HCT116 (cell line): ENCODE measurements around the gene CDK18. TPM values are rescaled to one million over a fixed set of nuclear protein-coding genes. Genes with fewer than 3 reads are reported as not detected.

Experiments
- ATAC-seq: fragments of 200-7000 bp; cut with Tn5 transposase; 2 replicates; pipeline ENCODE4 v1.9.1; 2020; ENCODE audit warnings: mild to moderate bottlenecking, moderate library complexity
- BruUV-seq: library from RNA; stranded (reverse); fragments of 400-500 nt; replicated peaks from 2 replicates; lab custom pipeline; 2021; lab: Mats Ljungman, UMichigan
- CTCF ChIA-PET: fragments of 300-600 bp; sonication (Branson Sonifier 250); formaldehyde crosslinking; loops from one replicate; lab custom pipeline; 2021; ENCODE audit warnings: antibody characterized with exemption; lab: Charles Lee
- POLR2A ChIA-PET: fragments of 300-600, 350-600 bp; sonication (Branson Sonifier 250); formaldehyde crosslinking; loops from one replicate; lab custom pipeline; 2021; ENCODE audit warnings: antibody characterized with exemption; lab: Charles Lee
- RAD21 ChIA-PET, 2 experiments: fragments of 300-600 bp; sonication (Branson Sonifier 250); formaldehyde crosslinking; loops; one replicate each; lab custom pipeline; 2023; ENCODE audit warnings: low total read pairs in 2 of 2; ENCODE audit not compliant: uncharacterized antibody in 2 of 2, unreplicated experiment in 2 of 2, low non-redundant PET in 1 of 2; lab: Charles Lee
- DNase-seq: peaks from one replicate; pipeline ENCODE4 v3.0.0-alpha.2; 2010; ENCODE audit warnings: low read depth, low spot score
- H2AFZ ChIP-seq: fragments of 200-600 bp; shearing (Covaris generic), sonication (generic); 2 replicates; pipeline ENCODE4 v1.6.1; 2017; ENCODE audit warnings: low read depth, mixed run types, mixed read lengths, antibody characterized with exemption, low read length; ENCODE audit not compliant: poor library complexity, severe bottlenecking
- H3K27ac ChIP-seq: 2 replicates; pipeline ENCODE4 v1.5.1; 2012; ENCODE audit warnings: low read depth, low read length
- H3K27me3 ChIP-seq: fragments of 200-600 bp; sonication (generic); 2 replicates; pipeline ENCODE4 v1.6.1; 2016; ENCODE audit warnings: mixed run types, low read length, mixed read lengths; ENCODE audit not compliant: insufficient read depth
- H3K36me3 ChIP-seq, 2 experiments: fragments of 200-500 bp in 1 of 2; fragments of 200-600 bp in 1 of 2; sonication (Bioruptor generic) in 1 of 2; sonication (generic) in 1 of 2; 2 replicates each; pipeline versions ENCODE4 v1.5.1 to v1.6.1; 2014 to 2016; ENCODE audit warnings: low read length in 2 of 2, inconsistent platforms in 1 of 2, mixed read lengths in 1 of 2, mixed run types in 1 of 2; ENCODE audit not compliant: insufficient read depth in 2 of 2, control insufficient read depth in 1 of 2
- H3K4me1 ChIP-seq, 2 experiments: fragments of 200-600 bp in 1 of 2; sonication (generic) in 1 of 2; 2 replicates each; pipeline versions ENCODE4 v1.5.1 to v1.6.1; 2012 to 2017; ENCODE audit warnings: low read length in 2 of 2, inconsistent platforms in 1 of 2, mild to moderate bottlenecking in 1 of 2, mixed read lengths in 1 of 2, mixed run types in 1 of 2, moderate library complexity in 1 of 2; ENCODE audit not compliant: insufficient read depth in 2 of 2, control insufficient read depth in 1 of 2
- H3K4me2 ChIP-seq: fragments of 200-600 bp; sonication (generic); 2 replicates; pipeline ENCODE4 v1.6.1; 2017; ENCODE audit warnings: mixed run types, low read length, mixed read lengths
- H3K4me3 ChIP-seq, 2 experiments: fragments of 200-600 bp in 1 of 2; sonication (generic) in 1 of 2; replicated peaks in 1 of 2; 2 replicates each; pipeline ENCODE4 v1.5.1; 2011 to 2016; ENCODE audit warnings: low read length in 2 of 2, control low read depth in 1 of 2, low read depth in 1 of 2, mild to moderate bottlenecking in 1 of 2, mixed read lengths in 1 of 2, mixed run types in 1 of 2
- H3K79me2 ChIP-seq: fragments of 200-600 bp; sonication (generic); 2 replicates; pipeline ENCODE4 v1.6.1; 2017; ENCODE audit warnings: mild to moderate bottlenecking, mixed run types, low read length, moderate library complexity, mixed read lengths; ENCODE audit not compliant: insufficient read depth
- H3K9ac ChIP-seq: fragments of 200-600 bp; sonication (generic); 2 replicates; pipeline ENCODE4 v1.6.1; 2016; ENCODE audit warnings: low read length, mixed read lengths
- H3K9me2 ChIP-seq: fragments of 200-600 bp; sonication (generic), shearing (Covaris generic); 2 replicates; pipeline ENCODE4 v1.6.1; 2017; ENCODE audit warnings: mixed run types, mild to moderate bottlenecking, moderate library complexity; ENCODE audit not compliant: insufficient read depth
- H3K9me3 ChIP-seq, 2 experiments: fragments of 200-500 bp in 1 of 2; fragments of 200-600 bp in 1 of 2; sonication (Bioruptor generic) in 1 of 2; sonication (generic) in 1 of 2; 2 replicates each; pipeline ENCODE4 v1.6.1; 2014 to 2017; ENCODE audit warnings: low read length in 2 of 2, mixed read lengths in 2 of 2, inconsistent platforms in 1 of 2, low read depth in 1 of 2, mild to moderate bottlenecking in 1 of 2, mixed run types in 1 of 2, moderate library complexity in 1 of 2; ENCODE audit not compliant: control insufficient read depth in 1 of 2, insufficient read depth in 1 of 2
- H4K20me1 ChIP-seq: fragments of 200-600 bp; sonication (generic), shearing (Covaris generic); 2 replicates; pipeline ENCODE4 v1.6.1; 2017; ENCODE audit warnings: mixed run types, mild to moderate bottlenecking, moderate library complexity; ENCODE audit not compliant: insufficient read depth
- EGR1 ChIP-seq: IDR thresholded peaks from 2 replicates; pipeline ENCODE4 v1.6.1; 2012; ENCODE audit warnings: low read depth
- EZH2 ChIP-seq: fragments of 200-600 bp; sonication (generic); IDR thresholded peaks from 2 replicates; pipeline ENCODE4 v1.6.1; 2017; ENCODE audit warnings: antibody characterized with exemption, mixed run types
- EZH2phosphoT487 ChIP-seq: fragments of 200-600 bp; IDR thresholded peaks from 2 replicates; pipeline ENCODE4 v1.6.1; 2018; ENCODE audit warnings: antibody characterized with exemption, borderline replicate concordance
- FOSL1 ChIP-seq: IDR thresholded peaks from 2 replicates; pipeline ENCODE4 v1.6.1; 2012; ENCODE audit warnings: low read depth
- JUND ChIP-seq: IDR thresholded peaks from 2 replicates; pipeline ENCODE4 v1.6.1; 2012
- POLR2AphosphoS5 ChIP-seq: IDR thresholded peaks from 2 replicates; pipeline ENCODE4 v1.6.1; 2011; ENCODE audit warnings: mild to moderate bottlenecking, low read depth, low read length, moderate library complexity
- RAD21 ChIP-seq: IDR thresholded peaks from 2 replicates; pipeline ENCODE4 v1.6.1; 2012; ENCODE audit warnings: low read depth, mild to moderate bottlenecking
- SIN3A ChIP-seq: IDR thresholded peaks from 2 replicates; pipeline ENCODE4 v1.6.1; 2012; ENCODE audit warnings: low read depth
- SP1 ChIP-seq: IDR thresholded peaks from 2 replicates; pipeline ENCODE4 v1.6.1; 2012; ENCODE audit warnings: low read depth
- SRF ChIP-seq: IDR thresholded peaks from 2 replicates; pipeline ENCODE4 v1.6.1; 2012; ENCODE audit warnings: low read depth
- TCF7L2 ChIP-seq: IDR thresholded peaks from 2 replicates; pipeline ENCODE4 v1.7.0; 2011; ENCODE audit warnings: borderline replicate concordance, inconsistent platforms; ENCODE audit not compliant: insufficient read depth, insufficient read length; ENCODE audit errors: extremely low read depth
- YY1 ChIP-seq: IDR thresholded peaks from 2 replicates; pipeline ENCODE4 v1.6.1; 2011; ENCODE audit warnings: low read length, low read depth, moderate library complexity, mild to moderate bottlenecking; ENCODE audit not compliant: insufficient replicate concordance; ENCODE audit errors: extremely low read depth
- ZFX ChIP-seq: fragments of 450-650 bp; IDR thresholded peaks from 2 replicates; pipeline ENCODE4 v1.6.1; 2017
- intact Hi-C: fragments of 100-400 bp; cut with micrococcal nuclease; formaldehyde crosslinking; loops from 2 replicates; pipeline ENCODE4 v1.10.0; 2022
- total RNA-seq: library from RNA; stranded (reverse); gene quantifications from one replicate; pipeline ENCODE4 v1.2.1, GENCODE V29; 2021; ENCODE audit not compliant: unreplicated experiment
- TF ChIP-seq, protein P1 (sequence below): IDR thresholded peaks from 2 replicates; pipeline ENCODE4 v1.6.1; 2012
- TF ChIP-seq, protein P2 (sequence below): IDR thresholded peaks from 2 replicates; pipeline ENCODE4 v1.6.1; 2012
- TF ChIP-seq, protein P3 (sequence below), 3 experiments: fragments of 200-600 bp in 1 of 3; sonication (generic) in 1 of 3; IDR thresholded peaks in 2 of 3; conservative IDR thresholded peaks in 1 of 3; 2 replicates each; pipeline ENCODE4 v1.5.1; 2012 to 2017; ENCODE audit warnings: low read depth in 2 of 3, low read length in 2 of 3, antibody characterized with exemption in 1 of 3, borderline replicate concordance in 1 of 3, control low read depth in 1 of 3, mild to moderate bottlenecking in 1 of 3, mixed read lengths in 1 of 3, mixed run types in 1 of 3, moderate library complexity in 1 of 3; ENCODE audit not compliant: insufficient read depth in 1 of 3

The CDK18 gene
- total RNA-seq, 1 experiment from 2014 or later: 32.0 TPM

DNA sequence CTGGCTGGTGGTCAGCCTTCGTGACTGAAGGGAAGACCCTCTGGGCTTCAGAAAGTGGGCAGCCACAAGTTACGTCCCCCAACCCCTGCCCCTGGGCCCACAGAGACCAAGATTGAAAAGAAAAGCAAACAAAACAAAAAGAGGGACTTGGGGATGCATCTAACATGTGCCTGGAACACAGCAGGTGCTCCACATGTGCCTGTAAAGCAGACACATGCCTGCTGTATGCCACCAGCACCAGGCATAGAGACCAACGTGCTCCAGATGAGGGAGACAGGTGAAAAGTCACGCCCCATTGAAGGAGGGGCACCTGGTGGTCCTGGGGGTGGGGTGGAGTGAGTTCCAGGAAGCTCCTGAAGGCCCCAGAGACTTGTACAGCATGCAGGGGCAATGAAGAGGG, 11.9 kb downstream of the CDK18 start:
- BruUV-seq: no TSS peak
- CTCF ChIA-PET: interaction anchor here (2.4 kb wide), 1 partner anchor 8 kb away, joined by 10 read pairs; no protein-coding TSS in a partner anchor
- H3K27ac ChIP-seq: no peak overlapping the region

DNA sequence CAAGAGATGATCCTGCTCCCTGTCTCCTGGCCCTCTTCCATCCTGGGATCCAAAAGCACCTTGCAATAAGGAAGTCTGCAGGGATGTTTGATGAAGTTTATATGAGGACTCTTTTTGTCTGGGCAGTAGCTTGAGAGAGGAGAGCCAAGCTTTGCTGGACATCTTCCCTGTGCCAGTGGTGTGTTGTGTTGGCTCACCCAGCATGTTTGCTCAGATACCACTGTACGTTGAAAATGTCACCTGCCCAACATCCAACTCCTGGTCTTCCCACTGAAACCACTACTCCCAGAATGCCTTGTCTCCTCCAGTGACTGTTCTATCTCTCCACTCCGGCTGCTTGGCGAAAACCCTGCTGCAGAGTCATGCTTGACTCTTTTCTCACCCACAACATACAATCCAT, 12.8 kb downstream of the CDK18 start:
- no peak for TF ChIP-seq EZH2phosphoT487
- no peak for TF ChIP-seq TCF7L2
- TF ChIP-seq, protein P1, sequence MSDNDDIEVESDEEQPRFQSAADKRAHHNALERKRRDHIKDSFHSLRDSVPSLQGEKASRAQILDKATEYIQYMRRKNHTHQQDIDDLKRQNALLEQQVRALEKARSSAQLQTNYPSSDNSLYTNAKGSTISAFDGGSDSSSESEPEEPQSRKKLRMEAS: no peak
- no peak for TF ChIP-seq SP1
- no peak for TF ChIP-seq EZH2
- no peak for TF ChIP-seq EGR1
- TF ChIP-seq POLR2AphosphoS5: no peak
- TF ChIP-seq, protein P2, sequence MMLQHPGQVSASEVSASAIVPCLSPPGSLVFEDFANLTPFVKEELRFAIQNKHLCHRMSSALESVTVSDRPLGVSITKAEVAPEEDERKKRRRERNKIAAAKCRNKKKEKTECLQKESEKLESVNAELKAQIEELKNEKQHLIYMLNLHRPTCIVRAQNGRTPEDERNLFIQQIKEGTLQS: no peak
- TF ChIP-seq, protein P3, sequence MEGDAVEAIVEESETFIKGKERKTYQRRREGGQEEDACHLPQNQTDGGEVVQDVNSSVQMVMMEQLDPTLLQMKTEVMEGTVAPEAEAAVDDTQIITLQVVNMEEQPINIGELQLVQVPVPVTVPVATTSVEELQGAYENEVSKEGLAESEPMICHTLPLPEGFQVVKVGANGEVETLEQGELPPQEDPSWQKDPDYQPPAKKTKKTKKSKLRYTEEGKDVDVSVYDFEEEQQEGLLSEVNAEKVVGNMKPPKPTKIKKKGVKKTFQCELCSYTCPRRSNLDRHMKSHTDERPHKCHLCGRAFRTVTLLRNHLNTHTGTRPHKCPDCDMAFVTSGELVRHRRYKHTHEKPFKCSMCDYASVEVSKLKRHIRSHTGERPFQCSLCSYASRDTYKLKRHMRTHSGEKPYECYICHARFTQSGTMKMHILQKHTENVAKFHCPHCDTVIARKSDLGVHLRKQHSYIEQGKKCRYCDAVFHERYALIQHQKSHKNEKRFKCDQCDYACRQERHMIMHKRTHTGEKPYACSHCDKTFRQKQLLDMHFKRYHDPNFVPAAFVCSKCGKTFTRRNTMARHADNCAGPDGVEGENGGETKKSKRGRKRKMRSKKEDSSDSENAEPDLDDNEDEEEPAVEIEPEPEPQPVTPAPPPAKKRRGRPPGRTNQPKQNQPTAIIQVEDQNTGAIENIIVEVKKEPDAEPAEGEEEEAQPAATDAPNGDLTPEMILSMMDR (IDR thresholded peaks at IDR 0.05 in 2 of 3, conservative IDR thresholded peaks at IDR 0.05 in 1 of 3; ENCODE audit: borderline replicate concordance in 1 of 3, insufficient read depth in 1 of 3, low read depth in 2 of 3, low read length in 2 of 3): no peak
- TF ChIP-seq ZFX: no peak
- TF ChIP-seq YY1: no peak
- TF ChIP-seq SRF: no peak
- no peak for TF ChIP-seq FOSL1
- POLR2A ChIA-PET: no interaction called here
- intact Hi-C loops: no loop called here
- Histone ChIP-seq H3K4me1 (peaks cover 7 to 44% of the 10 kb centered on the region in 2 experiments; a peak in 3 of 4 replicates), H3K9me3 (no peaks in the 10 kb centered on the region), H3K4me3 (no peak overlapping the region), H3K4me2 (no peak overlapping the region), H3K9ac (no peak overlapping the region), H3K27me3 (no peaks in the 10 kb centered on the region), H3K27ac (no peak overlapping the region), H4K20me1 (no peaks in the 10 kb centered on the region), H3K36me3 (no peaks in the 10 kb centered on the region), H3K9me2 (no peaks in the 10 kb centered on the region), H3K79me2 (no peaks in the 10 kb centered on the region; the same call in 1 of the 2 replicates), H2AFZ (no peak overlapping the region)
- ATAC-seq (no peak), DNase-seq (no peak)
- RAD21 ChIA-PET: no interaction called here
- CTCF ChIA-PET: no interaction called here
- BruUV-seq: no TSS peak

More for the DNA sequence above, 11.9 kb downstream of the CDK18 start:
- no peaks in the 10 kb centered on the region for H3K9me2 ChIP-seq
- no peak overlapping the region for H3K9ac ChIP-seq
- no peak overlapping the region for H3K4me3 ChIP-seq
- no peaks in the 10 kb centered on the region for H3K9me3 ChIP-seq
- H3K79me2 ChIP-seq: no peaks in the 10 kb centered on the region; the same call in 1 of the 2 replicates
- intact Hi-C loops: no loop called here
- H3K27me3 ChIP-seq: no peaks in the 10 kb centered on the region
- H3K36me3 ChIP-seq: no peaks in the 10 kb centered on the region
- ATAC-seq (no peak), DNase-seq (no peak)
- ChIA-PET RAD21 (no interaction called here), POLR2A (no interaction called here)
- TF ChIP-seq EZH2phosphoT487 (no peak), TCF7L2 (no peak), ZFX (no peak), SIN3A (no peak), JUND (no peak), RAD21 (no peak)
- no peak overlapping the region for H2AFZ ChIP-seq
- no peaks in the 10 kb centered on the region for H4K20me1 ChIP-seq
- peaks cover 10 to 53% of the 10 kb centered on the region in 2 experiments; a peak in 3 of 4 replicates for H3K4me1 ChIP-seq
- no peak overlapping the region for H3K4me2 ChIP-seq
